IgD-negative memory B cell (primary cell): Measurements from ENCODE around the gene AP3D1. TPM values are rescaled to one million over a fixed set of nuclear protein-coding genes. Genes with fewer than 3 reads are reported as not detected.

Source experiments
- H3K27ac Mint-ChIP-seq, 3 donors: one replicate each; pipeline ENCODE4 v1.8.0; 2020 to 2022; ENCODE audit warnings: mild to moderate bottlenecking in 3 of 3, mixed read lengths in 3 of 3, moderate library complexity in 1 of 3
- H3K27me3 Mint-ChIP-seq: one replicate; pipeline ENCODE4 v1.8.0; 2021; ENCODE audit warnings: mixed read lengths
- H3K36me3 Mint-ChIP-seq: one replicate; pipeline ENCODE4 v1.8.0; 2020; ENCODE audit warnings: mild to moderate bottlenecking, mixed read lengths
- H3K4me1 Mint-ChIP-seq, 3 donors: one replicate each; pipeline ENCODE4 v1.8.0; 2020 to 2022; ENCODE audit warnings: mixed read lengths in 3 of 3, mild to moderate bottlenecking in 1 of 3
- H3K4me3 Mint-ChIP-seq, 4 donors: one replicate each; pipeline ENCODE4 v1.8.0; 2020 to 2022; ENCODE audit warnings: mild to moderate bottlenecking in 4 of 4, mixed read lengths in 4 of 4, moderate library complexity in 3 of 4
- H3K9me3 Mint-ChIP-seq, 3 donors: one replicate each; pipeline ENCODE4 v1.8.0; 2020 to 2021; ENCODE audit warnings: mixed read lengths in 3 of 3, mild to moderate bottlenecking in 1 of 3
- polyA plus RNA-seq: library from polyadenylated mRNA; unstranded; fragments of 300-500 nt; fragmentation: Illumina TruSeq; gene quantifications from one replicate; pipeline ENCODE4 v1.2.3, GENCODE V29; 2021

The AP3D1 gene
- polyA plus RNA-seq, 1 donor from 2014 or later, result 23.7 TPM

- Mint-ChIP-seq H3K4me3 (peak overlapping the region in 2 of 4 donors; percentile 60 to 73), H3K9me3 (no peaks in the 10 kb centered on the region), H3K27ac (peak overlapping the region in 2 of 3 donors; percentile 92 to 100), H3K27me3 (no peaks in the 10 kb centered on the region), H3K36me3 (peaks cover 3% of the 10 kb centered on the region), H3K4me1 (peaks cover 27 to 33% (median 33%) of the 10 kb centered on the region in 3 donors)
These were observed 74.8 kb downstream of the AP3D1 start for GRCh38 chr19:2076526-2076944.

- peaks cover 3% of the 10 kb centered on the region for H3K36me3 Mint-ChIP-seq
- peaks cover 29 to 35% (median 30%) of the 10 kb centered on the region in 3 donors for H3K4me1 Mint-ChIP-seq
- H3K27me3 Mint-ChIP-seq, result no peaks in the 10 kb centered on the region
These were observed 78.4 kb downstream of the AP3D1 start for GRCh38 chr19:2072757-2073551.

GRCh38 chr19:2070986-2071673 is 80.2 kb downstream of the AP3D1 start:
- H3K4me1 Mint-ChIP-seq, result peaks cover 28 to 38% (median 32%) of the 10 kb centered on the region in 3 donors
- no peaks in the 10 kb centered on the region for H3K9me3 Mint-ChIP-seq
- H3K27me3 Mint-ChIP-seq, result no peaks in the 10 kb centered on the region
- H3K4me3 Mint-ChIP-seq, result peak overlapping the region in 2 of 4 donors; percentile 49 to 87
- H3K36me3 Mint-ChIP-seq, result peaks cover 3% of the 10 kb centered on the region
- H3K27ac Mint-ChIP-seq, result peak overlapping the region; percentile 19 to 100 (median 89)

More at GRCh38 chr19:2072757-2073551, 78.4 kb downstream of the AP3D1 start:
- Mint-ChIP-seq H3K4me3 (peak overlapping the region; percentile 10 to 87 (median 76)), H3K27ac (peak overlapping the region; percentile 90 to 100 (median 91)), H3K9me3 (no peaks in the 10 kb centered on the region)

- Mint-ChIP-seq H3K4me1 (peaks cover 28 to 38% (median 32%) of the 10 kb centered on the region in 3 donors), H3K27me3 (no peaks in the 10 kb centered on the region), H3K27ac (peak overlapping the region; percentile 95 to 100 (median 95)), H3K36me3 (peaks cover 3% of the 10 kb centered on the region), H3K4me3 (peak overlapping the region in 1 of 4 donors; percentile 81), H3K9me3 (no peaks in the 10 kb centered on the region)
These were observed 80.9 kb downstream of the AP3D1 start for GRCh38 chr19:2070436-2070827.

- Mint-ChIP-seq H3K4me1 (peaks cover 21 to 34% (median 28%) of the 10 kb centered on the region in 3 donors), H3K27ac (peak overlapping the region in 2 of 3 donors; percentile 73 to 84), H3K27me3 (no peaks in the 10 kb centered on the region), H3K36me3 (peaks cover 1% of the 10 kb centered on the region), H3K9me3 (no peaks in the 10 kb centered on the region), H3K4me3 (peak overlapping the region in 1 of 4 donors; percentile 17)
These were observed 86.4 kb downstream of the AP3D1 start for GRCh38 chr19:2064788-2065524.

GRCh38 chr19:2064395-2064787 is 87.0 kb downstream of the AP3D1 start:
- peaks cover 1% of the 10 kb centered on the region for H3K36me3 Mint-ChIP-seq
- H3K27ac Mint-ChIP-seq, result peak overlapping the region in 1 of 3 donors; percentile 84
- H3K4me1 Mint-ChIP-seq, result peaks cover 16 to 31% (median 25%) of the 10 kb centered on the region in 3 donors
- peak overlapping the region in 3 of 4 donors; percentile 17 to 45 (median 28) for H3K4me3 Mint-ChIP-seq
- no peaks in the 10 kb centered on the region for H3K27me3 Mint-ChIP-seq
- no peaks in the 10 kb centered on the region for H3K9me3 Mint-ChIP-seq

- Mint-ChIP-seq H3K27me3 (no peaks in the 10 kb centered on the region), H3K4me1 (peaks cover 16 to 31% (median 23%) of the 10 kb centered on the region in 3 donors), H3K9me3 (no peaks in the 10 kb centered on the region), H3K4me3 (peak overlapping the region; percentile 44 to 87 (median 80)), H3K36me3 (peaks cover 1% of the 10 kb centered on the region), H3K27ac (peak overlapping the region; percentile 84 to 96 (median 86))
These were observed 87.5 kb downstream of the AP3D1 start for GRCh38 chr19:2063824-2064223.

GRCh38 chr19:2062770-2063169 is 88.6 kb downstream of the AP3D1 start:
- H3K36me3 Mint-ChIP-seq, result peaks cover 1% of the 10 kb centered on the region
- H3K9me3 Mint-ChIP-seq, result no peaks in the 10 kb centered on the region
- peak overlapping the region; percentile 74 to 92 (median 86) for H3K4me3 Mint-ChIP-seq
- no peaks in the 10 kb centered on the region for H3K27me3 Mint-ChIP-seq
- H3K4me1 Mint-ChIP-seq, result peaks cover 6 to 28% (median 18%) of the 10 kb centered on the region in 3 donors
- H3K27ac Mint-ChIP-seq, result peak overlapping the region in 1 of 3 donors; percentile 89

- Mint-ChIP-seq H3K9me3 (no peaks in the 10 kb centered on the region), H3K36me3 (peaks cover 1% of the 10 kb centered on the region), H3K4me1 (peaks cover 6 to 25% (median 18%) of the 10 kb centered on the region in 3 donors), H3K4me3 (peak overlapping the region; percentile 74 to 96 (median 91)), H3K27ac (peak overlapping the region in 1 of 3 donors; percentile 89), H3K27me3 (no peaks in the 10 kb centered on the region)
These were observed 89.0 kb downstream of the AP3D1 start for GRCh38 chr19:2062389-2062729.

- Mint-ChIP-seq H3K27ac (peak overlapping the region; percentile 89 to 97 (median 90)), H3K27me3 (no peaks in the 10 kb centered on the region), H3K36me3 (peaks cover 1% of the 10 kb centered on the region), H3K9me3 (no peaks in the 10 kb centered on the region), H3K4me3 (peak overlapping the region; percentile 90 to 97 (median 94)), H3K4me1 (peaks cover 6 to 25% (median 19%) of the 10 kb centered on the region in 3 donors)
These were observed 89.6 kb downstream of the AP3D1 start for GRCh38 chr19:2061495-2062388.

GRCh38 chr19:2060884-2061494 is 90.4 kb downstream of the AP3D1 start:
- peak overlapping the region; percentile 90 to 97 (median 95) for H3K4me3 Mint-ChIP-seq
- H3K27me3 Mint-ChIP-seq, result no peaks in the 10 kb centered on the region
- peaks cover 6 to 27% (median 20%) of the 10 kb centered on the region in 3 donors for H3K4me1 Mint-ChIP-seq
- H3K36me3 Mint-ChIP-seq, result peaks cover 1% of the 10 kb centered on the region
- no peaks in the 10 kb centered on the region for H3K9me3 Mint-ChIP-seq
- peak overlapping the region; percentile 89 to 97 (median 96) for H3K27ac Mint-ChIP-seq

GRCh38 chr19:2059422-2060201 is 91.8 kb downstream of the AP3D1 start:
- no peaks in the 10 kb centered on the region for H3K9me3 Mint-ChIP-seq
- no peaks in the 10 kb centered on the region for H3K36me3 Mint-ChIP-seq
- peak overlapping the region; percentile 89 to 97 (median 96) for H3K27ac Mint-ChIP-seq
- peaks cover 3% of the 10 kb centered on the region for H3K27me3 Mint-ChIP-seq
- peak overlapping the region; percentile 90 to 95 (median 92) for H3K4me3 Mint-ChIP-seq
- H3K4me1 Mint-ChIP-seq, result peaks cover 17 to 36% (median 31%) of the 10 kb centered on the region in 3 donors
